SU-DHL-6 (cell line): ENCODE results near the gene ST3GAL4.

Source experiments
- H2AFZ ChIP-seq: fragments of 200-600 bp; sonication (generic); 2 replicates; pipeline ENCODE4 v1.6.1; 2014; ENCODE audit warnings: low read depth, mild to moderate bottlenecking, moderate library complexity, mixed read lengths, antibody characterized with exemption, low read length; ENCODE audit not compliant: severe bottlenecking
- H3F3A ChIP-seq: fragments of 200-600 bp; shearing (Covaris generic); 2 replicates; pipeline ENCODE4 v1.6.0; 2016; ENCODE audit warnings: antibody characterized with exemption, mild to moderate bottlenecking; ENCODE audit not compliant: insufficient read depth
- H3K27ac ChIP-seq: fragments of 200-600 bp; sonication (generic); 2 replicates; pipeline ENCODE4 v1.5.1; 2016; ENCODE audit warnings: low read depth, mild to moderate bottlenecking, low read length, moderate library complexity, mixed read lengths
- H3K27me3 ChIP-seq: fragments of 200-600 bp; sonication (generic), shearing (Covaris generic); 2 replicates; pipeline ENCODE4 v1.6.0; 2014; ENCODE audit warnings: mild to moderate bottlenecking, low read length
- H3K36me3 ChIP-seq: fragments of 200-600 bp; sonication (generic); 2 replicates; pipeline ENCODE4 v1.6.1; 2014; ENCODE audit warnings: mild to moderate bottlenecking, low read length, mixed read lengths
- H3K4me2 ChIP-seq: fragments of 300-600, 200-600 bp; shearing (Covaris generic), sonication (generic); 2 replicates; pipeline ENCODE4 v1.6.0; 2014; ENCODE audit warnings: low read length, low read depth, mild to moderate bottlenecking; ENCODE audit not compliant: poor library complexity, severe bottlenecking
- H3K4me3 ChIP-seq: fragments of 200-600 bp; sonication (generic); 2 replicates; pipeline ENCODE4 v1.5.1; 2014; ENCODE audit warnings: antibody characterized with exemption, low read length, mild to moderate bottlenecking, mixed read lengths; ENCODE audit not compliant: insufficient read depth, poor library complexity, severe bottlenecking
- H3K79me2 ChIP-seq: fragments of 200-600 bp; sonication (generic); 2 replicates; pipeline ENCODE4 v1.6.1; 2014; ENCODE audit warnings: mild to moderate bottlenecking, low read length, moderate library complexity; ENCODE audit not compliant: insufficient read depth
- H3K9ac ChIP-seq: fragments of 200-600 bp; sonication (generic); 2 replicates; pipeline ENCODE4 v1.7.0; 2014; ENCODE audit warnings: mild to moderate bottlenecking, low read length
- H3K9me2 ChIP-seq: fragments of 200-600 bp; sonication (generic); replicated peaks from 2 replicates; pipeline ENCODE4 v1.6.1; 2014; ENCODE audit warnings: low read length; ENCODE audit not compliant: insufficient read depth
- H3K9me3 ChIP-seq: fragments of 200-600 bp; sonication (generic); 2 replicates; pipeline ENCODE4 v1.6.1; 2014; ENCODE audit warnings: low read length, mixed read lengths; ENCODE audit not compliant: insufficient read depth
- H4K20me1 ChIP-seq: fragments of 200-600 bp; sonication (generic); 2 replicates; pipeline ENCODE4 v1.6.1; 2014; ENCODE audit warnings: low read depth, mild to moderate bottlenecking, antibody characterized with exemption, low read length, moderate library complexity, mixed read lengths
- CTCF ChIP-seq: fragments of 200-600 bp; sonication (generic); IDR thresholded peaks from one replicate; pipeline ENCODE4 v1.5.1; 2017; ENCODE audit warnings: antibody characterized with exemption, mild to moderate bottlenecking, low read length, moderate library complexity; ENCODE audit not compliant: insufficient read depth, poor library complexity, severe bottlenecking
- EZH2phosphoT487 ChIP-seq: fragments of 200-600 bp; sonication (generic), shearing (Covaris generic); conservative IDR thresholded peaks from 2 replicates; pipeline ENCODE4 v1.6.1; 2018; ENCODE audit warnings: mild to moderate bottlenecking, antibody characterized with exemption, low read length, moderate library complexity, mixed read lengths

ST3GAL4 gene

GRCh38 chr11:126407101-126407521 is 51.6 kb downstream of the ST3GAL4 start:
- Histone ChIP-seq H3K79me2 (no peaks in the 10 kb centered on the region), H4K20me1 (no peaks in the 10 kb centered on the region), H3K27me3 (no peaks in the 10 kb centered on the region), H3F3A (no peaks in the 10 kb centered on the region), H3K9me3 (no peaks in the 10 kb centered on the region), H3K4me2 (no peak overlapping the region), H3K36me3 (no peaks in the 10 kb centered on the region), H2AFZ (no peak overlapping the region), H3K27ac (no peak overlapping the region), H3K9me2 (no peaks in the 10 kb centered on the region), H3K4me3 (no peak overlapping the region), H3K9ac (no peak overlapping the region)
- TF ChIP-seq EZH2phosphoT487 (no peak), CTCF (no peak)

GRCh38 chr11:126407682-126408288 is 52.3 kb downstream of the ST3GAL4 start:
- Histone ChIP-seq H4K20me1 (no peaks in the 10 kb centered on the region), H3K79me2 (no peaks in the 10 kb centered on the region), H3K4me3 (no peak overlapping the region), H3K36me3 (no peaks in the 10 kb centered on the region), H3K9ac (no peak overlapping the region), H3F3A (no peaks in the 10 kb centered on the region), H3K27me3 (no peaks in the 10 kb centered on the region), H3K9me2 (no peaks in the 10 kb centered on the region), H3K9me3 (no peaks in the 10 kb centered on the region), H3K4me2 (no peak overlapping the region), H2AFZ (no peak overlapping the region), H3K27ac (no peak overlapping the region)
- TF ChIP-seq EZH2phosphoT487 (no peak), CTCF (no peak)

- Histone ChIP-seq H3K36me3 (no peaks in the 10 kb centered on the region), H3K4me3 (no peak overlapping the region), H3K27ac (no peak overlapping the region), H4K20me1 (no peaks in the 10 kb centered on the region), H3K4me2 (no peak overlapping the region), H3K27me3 (no peaks in the 10 kb centered on the region), H3K9ac (no peak overlapping the region), H3K9me3 (no peaks in the 10 kb centered on the region), H3F3A (no peaks in the 10 kb centered on the region), H2AFZ (no peak overlapping the region), H3K9me2 (no peaks in the 10 kb centered on the region), H3K79me2 (no peaks in the 10 kb centered on the region)
- TF ChIP-seq CTCF: no peak
- no peak for TF ChIP-seq EZH2phosphoT487
Measured at GRCh38 chr11:126408496-126408895, 53.0 kb downstream of the ST3GAL4 start.
